ENCODE measurements around the gene NDUFA11.

DNA sequence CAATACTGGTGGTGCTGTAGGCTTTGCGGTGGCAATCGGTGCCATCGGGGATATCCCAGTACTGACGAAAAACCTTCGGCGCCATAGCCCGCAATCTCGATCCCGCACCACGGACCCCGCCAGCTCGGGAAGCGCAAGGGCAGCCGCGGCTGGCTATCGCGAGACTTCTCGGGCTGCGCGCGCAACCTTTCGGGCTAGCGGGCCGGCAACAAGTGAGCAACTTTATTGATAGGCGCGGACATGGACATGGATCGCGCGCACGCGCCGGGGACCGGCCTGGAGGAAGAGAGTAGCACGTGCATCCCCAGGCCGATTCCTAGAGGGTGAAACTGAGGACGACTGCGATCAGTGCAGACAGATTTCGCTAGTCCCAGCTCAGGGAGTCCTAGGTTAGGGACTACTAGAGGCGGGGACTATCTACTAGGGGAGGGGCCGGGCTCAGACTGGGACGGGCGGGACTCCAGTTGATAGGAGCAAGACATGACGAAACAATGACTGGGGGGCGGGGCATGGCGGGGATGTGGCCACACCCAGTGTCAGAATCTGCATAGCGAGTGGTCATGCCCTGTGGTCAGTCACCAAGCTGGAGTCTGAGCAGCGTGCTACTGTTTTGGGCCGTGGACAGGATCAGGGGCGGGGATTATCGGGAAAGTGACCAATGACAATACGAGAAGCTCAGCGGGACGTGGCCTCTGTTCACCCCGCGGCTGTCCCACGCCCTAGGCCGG is at the start of gene NDUFA11:
- TF ChIP-seq, protein P1, sequence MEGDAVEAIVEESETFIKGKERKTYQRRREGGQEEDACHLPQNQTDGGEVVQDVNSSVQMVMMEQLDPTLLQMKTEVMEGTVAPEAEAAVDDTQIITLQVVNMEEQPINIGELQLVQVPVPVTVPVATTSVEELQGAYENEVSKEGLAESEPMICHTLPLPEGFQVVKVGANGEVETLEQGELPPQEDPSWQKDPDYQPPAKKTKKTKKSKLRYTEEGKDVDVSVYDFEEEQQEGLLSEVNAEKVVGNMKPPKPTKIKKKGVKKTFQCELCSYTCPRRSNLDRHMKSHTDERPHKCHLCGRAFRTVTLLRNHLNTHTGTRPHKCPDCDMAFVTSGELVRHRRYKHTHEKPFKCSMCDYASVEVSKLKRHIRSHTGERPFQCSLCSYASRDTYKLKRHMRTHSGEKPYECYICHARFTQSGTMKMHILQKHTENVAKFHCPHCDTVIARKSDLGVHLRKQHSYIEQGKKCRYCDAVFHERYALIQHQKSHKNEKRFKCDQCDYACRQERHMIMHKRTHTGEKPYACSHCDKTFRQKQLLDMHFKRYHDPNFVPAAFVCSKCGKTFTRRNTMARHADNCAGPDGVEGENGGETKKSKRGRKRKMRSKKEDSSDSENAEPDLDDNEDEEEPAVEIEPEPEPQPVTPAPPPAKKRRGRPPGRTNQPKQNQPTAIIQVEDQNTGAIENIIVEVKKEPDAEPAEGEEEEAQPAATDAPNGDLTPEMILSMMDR (IDR thresholded peaks at IDR 0.05; ENCODE audit: low read depth, low read length), result no peak
- TF ChIP-seq, protein P2, sequence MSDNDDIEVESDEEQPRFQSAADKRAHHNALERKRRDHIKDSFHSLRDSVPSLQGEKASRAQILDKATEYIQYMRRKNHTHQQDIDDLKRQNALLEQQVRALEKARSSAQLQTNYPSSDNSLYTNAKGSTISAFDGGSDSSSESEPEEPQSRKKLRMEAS (IDR thresholded peaks at IDR 0.05; ENCODE audit: low read depth, low read length), result peak; percentile 89
- TF ChIP-seq MYC (IDR thresholded peaks at IDR 0.05; ENCODE audit: low read depth, low read length), result peak; percentile 90

Data from NB4 (cell line).